K562 (cell line): ENCODE data around the gene ASB4. TPM values are rescaled to one million over a fixed set of nuclear protein-coding genes. Genes with fewer than 3 reads are reported as not detected.

ENCODE experiments used
- ATAC-seq: fragments of 200-7000 bp; cut with Tn5 transposase; 3 replicates; pipeline ENCODE4 v1.9.1; 2020; ENCODE audit warnings: moderate library complexity
- BruUV-seq: library from RNA; stranded (reverse); fragments of 400-500 nt; replicated peaks from 2 replicates; lab custom pipeline; 2021; lab: Mats Ljungman, UMichigan
- CTCF ChIA-PET: fragments of 300-600 bp; formaldehyde crosslinking; extraction: SDS; loops from one replicate; lab custom pipeline; 2021; ENCODE audit warnings: low intra/inter-chr PET ratio; lab: Yijun Ruan, JAX
- POLR2A ChIA-PET: fragments of 300-600, 350-650 bp; sonication (Branson Sonifier 250); formaldehyde crosslinking; extraction: SDS; loops from one replicate; lab custom pipeline; 2021; ENCODE audit warnings: antibody characterized with exemption, inconsistent platforms; lab: Yijun Ruan, JAX
- DNase-seq, 4 experiments: peaks; one replicate each; pipeline versions ENCODE4 v3.0.0 to v3.0.0-alpha.2; 2011 to 2018; ENCODE audit warnings: low spot score in 3 of 4, mixed read lengths in 3 of 4; ENCODE audit errors: extremely low read depth in 1 of 4
- FAIRE-seq: peaks from 2 replicates; lab custom pipeline; 2011; peaks lifted over from hg19 to GRCh38; lab: Jason Lieb, UNC
- H2AFZ ChIP-seq: 2 replicates; pipeline ENCODE4 v1.6.0; 2011; ENCODE audit warnings: low read depth, low read length, control low read depth, inconsistent platforms
- H3K27ac ChIP-seq: fragments of 200-600 bp; 3 replicates; pipeline ENCODE4 v1.8.0; 2011; ENCODE audit warnings: low read depth, mild to moderate bottlenecking, control low read depth, inconsistent platforms, low read length, moderate library complexity, mixed read lengths; ENCODE audit errors: extremely low read depth
- H3K27me3 ChIP-seq, 2 experiments: fragments of 300-600 bp in 1 of 2; 2 replicates in 1 of 2; 3 replicates in 1 of 2; pipeline versions ENCODE4 v1.6.0 to v1.8.0; 2011; ENCODE audit warnings: inconsistent platforms in 2 of 2, low read length in 2 of 2, mild to moderate bottlenecking in 1 of 2, mixed read lengths in 1 of 2, moderate library complexity in 1 of 2; ENCODE audit not compliant: control insufficient read depth in 2 of 2, insufficient read depth in 2 of 2
- H3K36me3 ChIP-seq: fragments of 300-600 bp; 3 replicates; pipeline ENCODE4 v1.8.0; 2011; ENCODE audit warnings: mild to moderate bottlenecking, low read length, inconsistent platforms; ENCODE audit not compliant: control insufficient read depth, insufficient read depth
- H3K4me1 ChIP-seq, 2 experiments: fragments of 200-600 bp in 1 of 2; replicated peaks in 1 of 2; 2 replicates in 1 of 2; 3 replicates in 1 of 2; pipeline versions ENCODE4 v1.5.1 to v1.8.0; 2011; ENCODE audit warnings: inconsistent platforms in 2 of 2, low read length in 2 of 2, mild to moderate bottlenecking in 1 of 2, mixed read lengths in 1 of 2, moderate library complexity in 1 of 2; ENCODE audit not compliant: control insufficient read depth in 2 of 2, insufficient read depth in 2 of 2
- H3K4me2 ChIP-seq: 2 replicates; pipeline ENCODE4 v1.6.1; 2011; ENCODE audit warnings: low read length, control low read depth, inconsistent platforms, mixed read lengths; ENCODE audit not compliant: insufficient read depth
- H3K4me3 ChIP-seq: fragments of 200-600 bp; sonication (generic), shearing (Covaris generic); 2 replicates; pipeline ENCODE4 v1.5.1; 2016; ENCODE audit warnings: control low read depth, inconsistent platforms
- H3K79me2 ChIP-seq: fragments of 200-600 bp; 3 replicates; pipeline ENCODE4 v1.8.0; 2011; ENCODE audit warnings: low read length, inconsistent platforms; ENCODE audit not compliant: control insufficient read depth, insufficient read depth
- H3K9ac ChIP-seq, 2 experiments: 2 replicates each; pipeline versions ENCODE4 v1.6.0 to v1.6.1; 2011; ENCODE audit warnings: low read depth in 2 of 2, low read length in 2 of 2, control low read depth in 1 of 2, inconsistent platforms in 1 of 2, mild to moderate bottlenecking in 1 of 2, mixed read lengths in 1 of 2; ENCODE audit not compliant: insufficient read depth in 1 of 2
- H3K9me1 ChIP-seq: one replicate; pipeline ENCODE4 v1.6.0; 2011; ENCODE audit warnings: inconsistent platforms, mild to moderate bottlenecking, low read length, moderate library complexity; ENCODE audit not compliant: control insufficient read depth, insufficient read depth
- H3K9me3 ChIP-seq: replicated peaks from 2 replicates; pipeline ENCODE4 v1.5.1; 2011; ENCODE audit warnings: low read depth, low read length, inconsistent platforms; ENCODE audit not compliant: control insufficient read depth, insufficient read depth
- H4K20me1 ChIP-seq: replicated peaks from 2 replicates; pipeline ENCODE4 v1.6.1; 2011; ENCODE audit warnings: low read length, inconsistent platforms, mixed read lengths; ENCODE audit not compliant: control insufficient read depth, insufficient read depth
- DACH1 ChIP-seq: fragments of 450-650 bp; IDR thresholded peaks from 2 replicates; pipeline ENCODE4 v1.6.1; 2018; ENCODE audit not compliant: partially characterized antibody
- WGBS: fragments of 100-300 bp; shearing (Covaris generic); methylation state at CpG from one replicate; pipeline ENCODE4 v1.1.6; 2016; ENCODE audit warnings: low coverage, mixed read lengths; ENCODE audit not compliant: insufficient coverage; ENCODE audit errors: missing lambda C conversion rate; 5-methylcytosine and 5-hydroxymethylcytosine counted together
- in situ Hi-C: fragments of 300-500 bp; cut with MboI; formaldehyde crosslinking; loops from 4 replicates; pipeline ENCODE4 v1.15.0; 2018; ENCODE audit warnings: inconsistent platforms, mixed read lengths
- intact Hi-C: fragments of 100-400 bp; cut with micrococcal nuclease; formaldehyde crosslinking; loops from 2 replicates; pipeline ENCODE4 v1.14.2; 2022
- polyA plus RNA-seq, 8 experiments: library from polyadenylated mRNA; depleted of rRNA in 4 of 8; stranded (reverse) in 5 of 8; unstranded in 3 of 8; fragments of >200 nt; fragmentation: Nextera tagmentation in 2 of 8; fragmentation: Illumina TruSeq in 1 of 8; extraction: Ambion mirVana in 2 of 8; extraction: Trizol in 1 of 8; gene quantifications; 2 replicates each; pipeline versions ENCODE4 v1.2.1 to v1.2.3, GENCODE V29; 2011 to 2014; ENCODE audit warnings: inconsistent platforms in 1 of 8, missing spikeins in 1 of 8
- total RNA-seq, 7 experiments: library from RNA; depleted of rRNA in 6 of 7; stranded (reverse); fragments of >200 nt in 6 of 7; fragmentation: Illumina TruSeq in 2 of 7; extraction: Trizol in 2 of 7; gene quantifications; 2 replicates each; pipeline versions ENCODE4 v1.2.1 to v1.2.3, GENCODE V29; 2011 to 2021; ENCODE audit warnings: low replicate concordance in 1 of 7
- TF ChIP-seq, protein P1 (sequence below): IDR thresholded peaks from 3 replicates; pipeline ENCODE4 v1.6.1; 2011; ENCODE audit warnings: borderline replicate concordance, mild to moderate bottlenecking; ENCODE audit not compliant: insufficient read length, insufficient read depth
- TF ChIP-seq, protein P2 (sequence below), 2 experiments: fragments of 450-650 bp; IDR thresholded peaks; 2 replicates each; pipeline ENCODE4 v1.6.1; 2016; ENCODE audit warnings: mild to moderate bottlenecking in 2 of 2, borderline replicate concordance in 1 of 2, low read depth in 1 of 2, moderate library complexity in 1 of 2

The ASB4 gene
- total and polyA plus RNA-seq, 9 of the 15 experiments (the other 6 are each of a cell fraction or from before 2014, with no cell fraction given), result 0.03 to 0.07 TPM; not detected in 7

DNA sequence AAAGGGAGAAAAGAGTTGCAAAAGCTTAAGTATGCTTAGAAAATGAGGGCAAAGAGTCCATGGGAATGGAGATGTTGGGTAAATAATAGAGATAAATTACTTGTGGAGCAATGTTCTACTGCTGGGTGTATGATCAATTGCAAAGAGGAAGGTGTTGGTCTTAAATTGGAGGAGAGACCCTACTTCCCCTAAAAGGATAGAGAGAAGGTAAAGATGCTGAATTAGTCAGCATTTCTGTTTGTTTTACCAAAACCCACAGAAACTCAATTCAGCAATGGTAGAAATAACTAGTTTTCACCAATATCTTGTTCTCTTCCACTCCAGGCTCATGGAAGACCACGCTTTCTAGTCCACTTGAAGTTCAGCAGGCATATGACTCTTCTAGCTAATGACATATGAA lies 32.1 kb downstream of the ASB4 start (continued):
- TF ChIP-seq, protein P1, sequence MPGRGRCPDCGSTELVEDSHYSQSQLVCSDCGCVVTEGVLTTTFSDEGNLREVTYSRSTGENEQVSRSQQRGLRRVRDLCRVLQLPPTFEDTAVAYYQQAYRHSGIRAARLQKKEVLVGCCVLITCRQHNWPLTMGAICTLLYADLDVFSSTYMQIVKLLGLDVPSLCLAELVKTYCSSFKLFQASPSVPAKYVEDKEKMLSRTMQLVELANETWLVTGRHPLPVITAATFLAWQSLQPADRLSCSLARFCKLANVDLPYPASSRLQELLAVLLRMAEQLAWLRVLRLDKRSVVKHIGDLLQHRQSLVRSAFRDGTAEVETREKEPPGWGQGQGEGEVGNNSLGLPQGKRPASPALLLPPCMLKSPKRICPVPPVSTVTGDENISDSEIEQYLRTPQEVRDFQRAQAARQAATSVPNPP, result no peak
- TF ChIP-seq, all 486 proteins: peak for 0

DNA sequence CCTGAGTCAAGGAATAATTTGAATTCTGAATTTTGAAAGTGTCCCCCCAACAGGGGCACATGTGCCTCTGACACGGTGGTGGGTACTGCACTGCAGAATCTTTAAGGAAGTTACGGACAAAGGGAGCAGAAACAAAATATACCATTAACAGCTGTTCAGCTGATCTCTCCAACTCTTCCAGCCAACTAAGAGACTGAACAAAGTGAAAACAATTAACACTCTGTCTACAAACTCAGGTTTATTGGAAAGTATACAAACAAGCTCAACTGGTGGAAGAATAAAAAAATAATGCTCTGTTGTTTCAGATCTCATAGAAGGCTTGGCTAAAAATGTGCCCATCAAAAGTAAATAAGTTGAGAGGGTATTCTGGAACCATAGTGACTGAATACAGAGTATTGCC lies 34.4 kb downstream of the ASB4 start:
- CTCF ChIA-PET, result no interaction called here
- POLR2A ChIA-PET, result no interaction called here
- BruUV-seq, result no TSS peak
- intact Hi-C loops (no loop called here), in situ Hi-C loops (loop anchor here (25.0 kb wide), 1 partner anchor 367 kb away; no protein-coding TSS in a partner anchor)
- Histone ChIP-seq H3K4me2 (no peak overlapping the region), H3K9me3 (no peaks in the 10 kb centered on the region), H3K4me3 (no peak overlapping the region), H4K20me1 (no peaks in the 10 kb centered on the region), H2AFZ (no peak overlapping the region), H3K9ac (no peak overlapping the region), H3K9me1 (no peaks in the 10 kb centered on the region), H3K27ac (no peak overlapping the region), H3K27me3 (no peaks in the 10 kb centered on the region), H3K79me2 (no peaks in the 10 kb centered on the region), H3K4me1 (no peaks in the 10 kb centered on the region), H3K36me3 (no peaks in the 10 kb centered on the region)
- peak; percentile 37 for TF ChIP-seq DACH1
- TF ChIP-seq, protein P2, sequence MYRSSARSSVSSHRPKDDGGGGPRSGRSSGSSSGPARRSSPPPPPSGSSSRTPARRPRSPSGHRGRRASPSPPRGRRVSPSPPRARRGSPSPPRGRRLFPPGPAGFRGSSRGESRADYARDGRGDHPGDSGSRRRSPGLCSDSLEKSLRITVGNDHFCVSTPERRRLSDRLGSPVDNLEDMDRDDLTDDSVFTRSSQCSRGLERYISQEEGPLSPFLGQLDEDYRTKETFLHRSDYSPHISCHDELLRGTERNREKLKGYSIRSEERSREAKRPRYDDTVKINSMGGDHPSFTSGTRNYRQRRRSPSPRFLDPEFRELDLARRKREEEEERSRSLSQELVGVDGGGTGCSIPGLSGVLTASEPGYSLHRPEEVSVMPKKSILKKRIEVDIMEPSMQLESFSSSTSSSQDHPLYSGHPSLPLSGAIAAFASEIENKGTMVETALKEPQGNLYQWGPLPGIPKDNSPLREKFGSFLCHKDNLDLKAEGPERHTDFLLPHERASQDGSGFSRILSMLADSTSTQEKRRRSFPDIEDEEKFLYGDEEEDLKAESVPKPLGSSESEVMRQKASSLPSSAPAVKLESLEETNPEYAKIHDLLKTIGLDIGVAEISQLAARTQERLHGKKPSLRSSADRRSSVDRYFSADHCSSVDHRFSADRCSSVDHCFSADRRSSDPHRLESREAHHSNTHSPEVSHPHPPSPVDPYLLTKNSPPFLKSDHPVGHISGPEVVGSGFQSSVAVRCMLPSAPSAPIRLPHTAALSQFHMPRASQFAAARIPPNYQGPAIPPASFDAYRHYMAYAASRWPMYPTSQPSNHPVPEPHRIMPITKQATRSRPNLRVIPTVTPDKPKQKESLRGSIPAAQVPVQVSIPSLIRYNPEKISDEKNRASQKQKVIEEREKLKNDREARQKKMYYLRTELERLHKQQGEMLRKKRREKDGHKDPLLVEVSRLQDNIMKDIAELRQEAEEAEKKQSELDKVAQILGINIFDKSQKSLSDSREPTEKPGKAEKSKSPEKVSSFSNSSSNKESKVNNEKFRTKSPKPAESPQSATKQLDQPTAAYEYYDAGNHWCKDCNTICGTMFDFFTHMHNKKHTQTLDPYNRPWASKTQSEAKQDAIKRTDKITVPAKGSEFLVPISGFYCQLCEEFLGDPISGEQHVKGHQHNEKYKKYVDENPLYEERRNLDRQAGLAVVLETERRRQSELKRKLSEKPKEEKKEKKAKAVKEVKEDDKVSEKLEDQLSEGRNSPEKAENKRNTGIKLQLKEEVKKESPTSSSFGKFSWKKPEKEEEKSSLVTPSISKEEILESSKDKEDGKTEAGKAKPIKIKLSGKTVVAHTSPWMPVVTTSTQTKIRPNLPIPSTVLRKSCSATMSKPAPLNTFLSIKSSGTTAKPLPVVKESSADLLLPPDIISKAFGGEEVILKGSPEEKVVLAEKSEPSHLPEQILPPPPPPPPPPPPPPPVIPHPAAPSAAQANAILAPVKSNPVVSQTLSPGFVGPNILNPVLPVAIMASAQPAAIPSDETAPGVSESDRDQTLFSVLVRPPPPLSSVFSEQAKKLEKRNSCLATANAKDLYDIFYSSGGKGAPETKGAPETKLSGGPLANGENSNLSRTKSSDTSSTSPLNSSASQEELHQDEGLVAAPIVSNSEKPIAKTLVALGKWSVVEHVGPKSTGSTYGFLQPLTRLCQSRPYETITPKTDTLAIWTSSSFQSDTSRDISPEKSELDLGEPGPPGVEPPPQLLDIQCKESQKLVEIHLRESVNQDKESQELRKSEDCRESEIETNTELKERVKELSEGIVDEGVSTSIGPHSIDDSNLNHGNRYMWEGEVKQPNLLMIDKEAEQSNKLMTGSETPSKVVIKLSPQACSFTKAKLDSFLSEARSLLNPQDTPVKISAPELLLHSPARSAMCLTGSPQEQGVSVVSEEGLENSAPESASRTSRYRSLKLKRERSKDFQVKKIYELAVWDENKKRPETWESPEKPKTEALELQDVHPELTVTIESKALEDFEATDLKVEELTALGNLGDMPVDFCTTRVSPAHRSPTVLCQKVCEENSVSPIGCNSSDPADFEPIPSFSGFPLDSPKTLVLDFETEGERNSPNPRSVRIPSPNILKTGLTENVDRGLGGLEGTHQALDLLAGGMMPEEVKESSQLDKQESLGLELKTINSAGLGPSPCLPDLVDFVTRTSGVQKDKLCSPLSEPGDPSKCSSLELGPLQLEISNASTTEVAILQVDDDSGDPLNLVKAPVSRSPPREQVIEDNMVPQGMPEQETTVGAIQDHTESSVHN (IDR thresholded peaks at IDR 0.05; ENCODE audit: borderline replicate concordance in 1 of 2, low read depth in 1 of 2), result no peak
- DNase-seq (no peak), FAIRE-seq (no peak), ATAC-seq (no peak)
- 0% methylated on average over 2 of the region's 2 CpGs for WGBS
